H9 (cell line): ENCODE measurements around the gene RAB11B. TPM values are rescaled to one million over a fixed set of nuclear protein-coding genes. Genes with fewer than 3 reads are reported as not detected.
"Not testable (repeated sequence)": the region's sequence is repeated elsewhere in the genome, so short reads cannot be mapped to it uniquely, and the experiment has no call there.

Source experiments
- DNase-seq: peaks from one replicate; pipeline ENCODE4 v3.0.0-alpha.2; 2017
- H2AFZ ChIP-seq: one replicate; pipeline ENCODE4 v1.6.1; 2013; ENCODE audit warnings: mild to moderate bottlenecking, low read length, control low read depth, moderate library complexity
- H2AK5ac ChIP-seq: 2 replicates; pipeline ENCODE4 v1.6.1; 2013; ENCODE audit warnings: low read length, control low read depth, mixed read lengths; ENCODE audit not compliant: insufficient read length
- H2BK120ac ChIP-seq: one replicate; pipeline ENCODE4 v1.6.1; 2013; ENCODE audit warnings: low read depth, mild to moderate bottlenecking, low read length, control low read depth, inconsistent platforms; ENCODE audit not compliant: poor library complexity, severe bottlenecking
- H2BK12ac ChIP-seq: 2 replicates; pipeline ENCODE4 v1.6.1; 2013; ENCODE audit warnings: low read length, control low read depth, mixed read lengths, low read depth; ENCODE audit not compliant: insufficient read length
- H2BK15ac ChIP-seq: 2 replicates; pipeline ENCODE4 v1.6.1; 2013; ENCODE audit warnings: low read depth, low read length, control low read depth
- H2BK20ac ChIP-seq: one replicate; pipeline ENCODE4 v1.6.1; 2013; ENCODE audit warnings: low read depth, mild to moderate bottlenecking, low read length, control low read depth, inconsistent platforms; ENCODE audit not compliant: poor library complexity, severe bottlenecking
- H2BK5ac ChIP-seq: 2 replicates; pipeline ENCODE4 v1.6.1; 2013; ENCODE audit warnings: low read length, control low read depth, mixed read lengths; ENCODE audit not compliant: insufficient read length
- H3K14ac ChIP-seq: 2 replicates; pipeline ENCODE4 v1.6.1; 2013; ENCODE audit warnings: low read length, control low read depth; ENCODE audit not compliant: insufficient read depth
- H3K18ac ChIP-seq: 2 replicates; pipeline ENCODE4 v1.6.1; 2013; ENCODE audit warnings: low read depth, mild to moderate bottlenecking, mixed read lengths, low read length, control low read depth; ENCODE audit not compliant: insufficient read length
- H3K23ac ChIP-seq: 2 replicates; pipeline ENCODE4 v1.6.1; 2013; ENCODE audit warnings: low read length, control low read depth, mixed read lengths, low read depth; ENCODE audit not compliant: insufficient read length
- H3K23me2 ChIP-seq: 2 replicates; pipeline ENCODE4 v1.6.1; 2013; ENCODE audit warnings: low read depth, mild to moderate bottlenecking, mixed read lengths, low read length, control low read depth; ENCODE audit not compliant: insufficient read length, poor library complexity, severe bottlenecking
- H3K27ac ChIP-seq: 2 replicates; pipeline ENCODE4 v1.5.1; 2013; ENCODE audit warnings: low read length, control low read depth, mixed read lengths, low read depth; ENCODE audit not compliant: insufficient read length
- H3K27me3 ChIP-seq: 2 replicates; pipeline ENCODE4 v1.6.1; 2013; ENCODE audit warnings: low read length, control low read depth, inconsistent platforms; ENCODE audit not compliant: insufficient read depth
- H3K4ac ChIP-seq: 2 replicates; pipeline ENCODE4 v1.6.1; 2013; ENCODE audit warnings: low read depth, mild to moderate bottlenecking, control low read depth, inconsistent platforms, low read length, moderate library complexity
- H3K4me1 ChIP-seq: 2 replicates; pipeline ENCODE4 v1.6.1; 2013; ENCODE audit warnings: low read length, control low read depth, inconsistent platforms; ENCODE audit not compliant: insufficient read depth
- H3K4me2 ChIP-seq: 2 replicates; pipeline ENCODE4 v1.6.1; 2013; ENCODE audit warnings: low read length, control low read depth, mixed read lengths; ENCODE audit not compliant: insufficient read length, insufficient read depth
- H3K56ac ChIP-seq: 2 replicates; pipeline ENCODE4 v1.6.1; 2013; ENCODE audit warnings: low read depth, mild to moderate bottlenecking, mixed read lengths, low read length, control low read depth; ENCODE audit not compliant: insufficient read length
- H3K79me1 ChIP-seq: 2 replicates; pipeline ENCODE4 v1.6.1; 2013; ENCODE audit warnings: low read depth, mild to moderate bottlenecking, moderate library complexity, low read length, control low read depth, inconsistent platforms; ENCODE audit not compliant: insufficient read depth, poor library complexity, severe bottlenecking
- H3K79me2 ChIP-seq: 2 replicates; pipeline ENCODE4 v1.6.1; 2013; ENCODE audit warnings: low read length, control low read depth, inconsistent platforms; ENCODE audit not compliant: insufficient read depth
- H3K9ac ChIP-seq: 2 replicates; pipeline ENCODE4 v1.6.1; 2013; ENCODE audit warnings: low read length, control low read depth, mixed read lengths; ENCODE audit not compliant: insufficient read length; ENCODE audit errors: extremely low read depth
- H3K9me3 ChIP-seq: one replicate; pipeline ENCODE4 v1.6.1; 2013; ENCODE audit warnings: low read depth, low read length, inconsistent platforms; ENCODE audit not compliant: control insufficient read depth
- H3T11ph ChIP-seq: one replicate; pipeline ENCODE4 v1.6.1; 2013; ENCODE audit warnings: mild to moderate bottlenecking, low read length, control low read depth, inconsistent platforms
- H4K20me1 ChIP-seq: one replicate; pipeline ENCODE4 v1.6.1; 2013; ENCODE audit not compliant: control insufficient read depth, insufficient read length, insufficient read depth
- H4K5ac ChIP-seq: 2 replicates; pipeline ENCODE4 v1.6.1; 2013; ENCODE audit warnings: low read depth, mild to moderate bottlenecking, mixed read lengths, low read length, control low read depth; ENCODE audit not compliant: insufficient read length
- H4K8ac ChIP-seq: replicated peaks from 2 replicates; pipeline ENCODE4 v1.6.1; 2013; ENCODE audit warnings: low read length, control low read depth, mixed read lengths, low read depth; ENCODE audit not compliant: insufficient read length
- H4K91ac ChIP-seq: 2 replicates; pipeline ENCODE4 v1.6.1; 2013; ENCODE audit warnings: low read depth, mild to moderate bottlenecking, moderate library complexity, mixed read lengths, low read length, control low read depth; ENCODE audit not compliant: insufficient read length
- H3K27ac Mint-ChIP-seq, 3 experiments: 2 replicates in 2 of 3; 3 replicates in 1 of 3; pipeline ENCODE4 v1.8.0; 2020 to 2021; ENCODE audit warnings: mixed read lengths in 3 of 3, mild to moderate bottlenecking in 1 of 3, moderate library complexity in 1 of 3
- H3K27me3 Mint-ChIP-seq: 2 replicates; pipeline ENCODE4 v1.8.0; 2021; ENCODE audit warnings: low read depth, mild to moderate bottlenecking, moderate library complexity, mixed read lengths
- H3K36me3 Mint-ChIP-seq, 3 experiments: 2 replicates in 2 of 3; 3 replicates in 1 of 3; pipeline ENCODE4 v1.8.0; 2020 to 2021; ENCODE audit warnings: low read depth in 3 of 3, mixed read lengths in 3 of 3; ENCODE audit not compliant: insufficient read depth in 1 of 3
- H3K4me1 Mint-ChIP-seq, 2 experiments: 2 replicates each; pipeline ENCODE4 v1.8.0; 2020; ENCODE audit warnings: mixed read lengths in 2 of 2
- H3K4me3 Mint-ChIP-seq, 2 experiments: 2 replicates in 1 of 2; 3 replicates in 1 of 2; pipeline ENCODE4 v1.8.0; 2020 to 2021; ENCODE audit warnings: mild to moderate bottlenecking in 2 of 2, mixed read lengths in 2 of 2, moderate library complexity in 1 of 2
- H3K9me3 Mint-ChIP-seq, 2 experiments: 2 replicates in 1 of 2; 3 replicates in 1 of 2; pipeline ENCODE4 v1.8.0; 2020; ENCODE audit warnings: mild to moderate bottlenecking in 2 of 2, mixed read lengths in 2 of 2, moderate library complexity in 1 of 2
- WGBS: extraction: QIAGEN DNeasy Blood & Tissue Kit; methylation state at CpG from one replicate; pipeline ENCODE4 v1.1.7; 2013; ENCODE audit warnings: missing lambda C conversion rate, low lambda C conversion rate, mixed read lengths; ENCODE audit not compliant: insufficient read length; ENCODE audit errors: extremely low coverage; 5-methylcytosine and 5-hydroxymethylcytosine counted together
- total RNA-seq: library from RNA; stranded (reverse); gene quantifications from 2 replicates; pipeline ENCODE4 v1.2.1, GENCODE V29; 2021
- TF ChIP-seq, protein P1 (sequence below): fragments of 200-600 bp; sonication (generic); conservative IDR thresholded peaks from 3 replicates; pipeline ENCODE4 v1.8.0; 2021; ENCODE audit warnings: antibody characterized with exemption, mild to moderate bottlenecking

Gene RAB11B
- total RNA-seq, 1 experiment from 2014 or later: 106 TPM

DNA sequence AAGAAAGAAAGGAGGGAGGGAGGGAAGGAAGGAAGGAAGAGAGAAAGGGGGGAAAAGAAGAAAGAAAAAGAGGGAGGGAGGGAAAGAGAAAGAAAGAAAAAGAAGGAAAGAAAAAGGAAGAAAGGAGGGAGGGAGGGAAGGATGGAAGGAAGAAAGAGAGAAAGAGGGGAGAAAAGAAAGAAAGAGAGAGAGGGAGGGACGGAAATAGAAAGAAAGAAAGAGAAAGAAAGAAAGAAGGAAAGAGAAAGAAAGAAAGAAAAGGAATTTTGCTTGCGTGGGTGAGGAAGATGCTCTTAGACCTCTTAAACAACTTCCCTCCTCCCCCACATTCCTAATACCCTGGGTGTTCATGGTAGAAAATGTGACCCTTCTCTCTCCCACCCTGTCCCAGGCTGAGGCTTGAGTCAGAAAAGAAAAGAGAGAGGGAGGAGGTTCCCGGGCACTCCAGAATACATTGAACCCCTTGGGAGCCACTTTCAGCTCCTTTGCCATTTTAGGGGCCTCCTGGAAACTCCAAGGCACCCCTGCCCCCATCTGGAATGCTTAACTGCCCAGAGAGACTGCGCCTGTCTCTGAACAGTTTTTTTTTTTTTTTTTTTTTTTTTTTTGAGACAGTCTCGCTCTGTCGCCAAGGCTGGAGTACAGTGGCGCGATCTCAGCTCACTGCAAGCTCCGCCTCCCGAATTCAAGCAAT is 37.9 kb upstream of the RAB11B start:
- H2BK20ac ChIP-seq: no peak overlapping the region
- peaks cover 15 to 23% of the 10 kb centered on the region in 2 experiments for H3K4me1 Mint-ChIP-seq
- H3K18ac ChIP-seq: no peak overlapping the region
- no peak overlapping the region for H2BK15ac ChIP-seq
- no peak overlapping the region for H3K27ac ChIP-seq
- H3K27me3 Mint-ChIP-seq: peaks cover 9% of the 10 kb centered on the region
- DNase-seq: no peak
- H4K5ac ChIP-seq: no peak overlapping the region
- H3K36me3 Mint-ChIP-seq: no peaks in the 10 kb centered on the region
- H3K14ac ChIP-seq: no peak overlapping the region
- H2BK120ac ChIP-seq: no peak overlapping the region
- no peak overlapping the region for H3K4ac ChIP-seq
- H3K4me3 Mint-ChIP-seq: peak overlapping the region; percentile 43 to 54
- H3K9me3 Mint-ChIP-seq: peaks cover 0 to 3% of the 10 kb centered on the region in 2 experiments; a peak in 2 of 5 replicates
- no peak overlapping the region for H3K9ac ChIP-seq
- WGBS: 60% methylated on average over 1 of the region's 10 CpGs
- H3K79me2 ChIP-seq: no peaks in the 10 kb centered on the region
- no peaks in the 10 kb centered on the region for H4K20me1 ChIP-seq
- no peaks in the 10 kb centered on the region for H3K4me1 ChIP-seq
- no peak overlapping the region for H2BK5ac ChIP-seq
- H3T11ph ChIP-seq: no peak overlapping the region
- H3K27me3 ChIP-seq: no peaks in the 10 kb centered on the region
- H2AFZ ChIP-seq: peak overlapping the region; percentile 73
- no peak overlapping the region for H2BK12ac ChIP-seq
- H3K23me2 ChIP-seq: no peaks in the 10 kb centered on the region
- H4K91ac ChIP-seq: no peak overlapping the region
- H3K56ac ChIP-seq: no peak overlapping the region
- H3K27ac Mint-ChIP-seq: no peak overlapping the region; a peak in 2 of 7 replicates
- H4K8ac ChIP-seq: no peak overlapping the region
- no peak overlapping the region for H3K23ac ChIP-seq
- no peaks in the 10 kb centered on the region for H3K79me1 ChIP-seq
- H2AK5ac ChIP-seq: no peak overlapping the region
- no peaks in the 10 kb centered on the region for H3K9me3 ChIP-seq
- no peak overlapping the region for H3K4me2 ChIP-seq
- TF ChIP-seq, protein P1, sequence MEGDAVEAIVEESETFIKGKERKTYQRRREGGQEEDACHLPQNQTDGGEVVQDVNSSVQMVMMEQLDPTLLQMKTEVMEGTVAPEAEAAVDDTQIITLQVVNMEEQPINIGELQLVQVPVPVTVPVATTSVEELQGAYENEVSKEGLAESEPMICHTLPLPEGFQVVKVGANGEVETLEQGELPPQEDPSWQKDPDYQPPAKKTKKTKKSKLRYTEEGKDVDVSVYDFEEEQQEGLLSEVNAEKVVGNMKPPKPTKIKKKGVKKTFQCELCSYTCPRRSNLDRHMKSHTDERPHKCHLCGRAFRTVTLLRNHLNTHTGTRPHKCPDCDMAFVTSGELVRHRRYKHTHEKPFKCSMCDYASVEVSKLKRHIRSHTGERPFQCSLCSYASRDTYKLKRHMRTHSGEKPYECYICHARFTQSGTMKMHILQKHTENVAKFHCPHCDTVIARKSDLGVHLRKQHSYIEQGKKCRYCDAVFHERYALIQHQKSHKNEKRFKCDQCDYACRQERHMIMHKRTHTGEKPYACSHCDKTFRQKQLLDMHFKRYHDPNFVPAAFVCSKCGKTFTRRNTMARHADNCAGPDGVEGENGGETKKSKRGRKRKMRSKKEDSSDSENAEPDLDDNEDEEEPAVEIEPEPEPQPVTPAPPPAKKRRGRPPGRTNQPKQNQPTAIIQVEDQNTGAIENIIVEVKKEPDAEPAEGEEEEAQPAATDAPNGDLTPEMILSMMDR: no peak

DNA sequence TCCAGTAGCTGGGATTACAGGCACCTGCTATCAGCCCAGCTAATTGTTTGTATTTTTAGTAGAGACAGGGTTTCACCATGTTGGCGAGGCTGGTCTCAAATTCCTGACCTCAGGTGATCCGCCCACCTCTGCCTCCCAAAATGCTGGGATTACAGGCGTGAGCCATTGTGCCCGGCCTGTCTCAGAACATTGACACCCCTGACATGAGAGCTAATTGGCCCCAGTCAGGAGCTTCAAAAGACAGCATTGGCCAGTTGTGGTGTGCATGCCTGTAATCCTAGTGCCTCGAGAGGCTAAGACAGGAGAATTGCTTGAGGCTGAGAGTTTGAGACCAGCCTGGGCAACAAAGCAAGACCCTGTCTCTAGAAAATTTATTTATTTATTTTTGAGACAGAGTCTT is 37.3 kb upstream of the RAB11B start:
- H3T11ph ChIP-seq, H3K9me3 Mint-ChIP-seq, H4K5ac ChIP-seq, H3K4me1 ChIP-seq, H3K23ac ChIP-seq, H2AK5ac ChIP-seq, H2BK5ac ChIP-seq, H3K56ac ChIP-seq, H4K8ac ChIP-seq, H3K4ac ChIP-seq, H3K79me2 ChIP-seq, H3K36me3 Mint-ChIP-seq, H3K27me3 Mint-ChIP-seq, H3K9ac ChIP-seq, H3K18ac ChIP-seq, H3K23me2 ChIP-seq, H3K27ac Mint-ChIP-seq, H4K20me1 ChIP-seq, H3K27ac ChIP-seq, H3K27me3 ChIP-seq, H3K4me2 ChIP-seq, H2BK15ac ChIP-seq, H2BK120ac ChIP-seq, H2BK12ac ChIP-seq, H2AFZ ChIP-seq, DNase-seq, H3K79me1 ChIP-seq, H4K91ac ChIP-seq, H3K9me3 ChIP-seq, H2BK20ac ChIP-seq, H3K14ac ChIP-seq: not testable (repeated sequence)
- WGBS: no CpG with 5 or more reads among the region's 5 CpGs
- H3K4me3 Mint-ChIP-seq: peak overlapping the region in 1 of 2 experiments; percentile 43; a peak in 1 of 5 replicates
- peaks cover 11 to 17% of the 10 kb centered on the region in 2 experiments for H3K4me1 Mint-ChIP-seq
